Heart right ventricle (tissue), 16 donors: Measurements from ENCODE around the gene DCT. TPM values are rescaled to one million over a fixed set of nuclear protein-coding genes. Genes with fewer than 3 reads are reported as not detected.

Experiments
- ATAC-seq, 8 donors: fragments of 200-7000 bp; cut with Tn5 transposase; one replicate each; pipeline ENCODE4 v1.9.1; 2020; ENCODE audit warnings: mild to moderate bottlenecking in 8 of 8, moderate library complexity in 8 of 8, moderate number of reproducible peaks in 1 of 8
- DNase-seq, 2 donors: peaks; one replicate each; pipeline ENCODE4 v3.0.0-alpha.2; 2020
- H3K27ac ChIP-seq, 10 donors: fragments of 200-600 bp; sonication (generic) in 2 of 10; one replicate each; pipeline versions ENCODE4 v1.5.0 to v1.8.0; 2020 to 2022; ENCODE audit warnings: mild to moderate bottlenecking in 3 of 10
- H3K27me3 ChIP-seq, 7 donors: fragments of 200-600 bp; one replicate each; pipeline ENCODE4 v1.8.0; 2021 to 2022; ENCODE audit warnings: mild to moderate bottlenecking in 2 of 7
- H3K36me3 ChIP-seq, 9 donors: fragments of 200-600 bp; sonication (generic) in 1 of 9; one replicate each; pipeline versions ENCODE4 v1.5.0 to v1.8.0; 2020 to 2022; ENCODE audit warnings: mild to moderate bottlenecking in 2 of 9
- H3K4me1 ChIP-seq, 9 donors: fragments of 200-600 bp; sonication (generic) in 1 of 9; one replicate each; pipeline versions ENCODE4 v1.5.0 to v1.8.0; 2020 to 2022; ENCODE audit warnings: mild to moderate bottlenecking in 4 of 9
- H3K4me3 ChIP-seq, 10 donors: fragments of 200-600 bp; sonication (generic) in 2 of 10; one replicate each; pipeline versions ENCODE4 v1.5.0 to v1.8.0; 2020 to 2022; ENCODE audit warnings: mild to moderate bottlenecking in 7 of 10, moderate library complexity in 2 of 10
- H3K9me3 ChIP-seq, 11 donors: fragments of 200-600 bp in 10 of 11; sonication (generic) in 2 of 11; one replicate each; pipeline versions ENCODE4 v1.5.0 to v1.8.0; 2013 to 2022; ENCODE audit warnings: mild to moderate bottlenecking in 2 of 11, control low read depth in 1 of 11, moderate library complexity in 1 of 11
- CTCF ChIP-seq, 9 donors: fragments of 200-600 bp; sonication (generic) in 2 of 9; IDR thresholded peaks; one replicate each; pipeline versions ENCODE4 v1.5.0 to v1.8.0; 2021 to 2022; ENCODE audit warnings: antibody characterized with exemption in 9 of 9, mild to moderate bottlenecking in 5 of 9, moderate library complexity in 1 of 9
- WGBS, 2 donors: extraction: QIAGEN DNeasy Blood & Tissue Kit; methylation state at CpG; one replicate each; pipeline ENCODE4 v1.1.7; 2013; ENCODE audit warnings: inconsistent platforms in 1 of 2; 5-methylcytosine and 5-hydroxymethylcytosine counted together
- intact Hi-C, 10 donors: fragments of 100-400 bp; cut with DNase I; formaldehyde crosslinking; loops; one replicate each; pipeline versions ENCODE4 v1.11.1 to v1.14.2; 2022
- polyA plus RNA-seq, 2 donors: library from polyadenylated mRNA; stranded (reverse); fragments of 200-250 nt; gene quantifications; one replicate each; pipeline ENCODE4 v1.2.3, GENCODE V29; 2013
- total RNA-seq, 10 donors: library from RNA; stranded (reverse); fragmentation: NEBNext Ultra II Directional in 3 of 10; extraction: Animal tissue kit (Norgen Biotek cat#: 25700) in 3 of 10; gene quantifications; one replicate each; pipeline versions ENCODE4 v1.2.1 to v1.2.4, GENCODE V29; 2021 to 2023
- donor health status: Arrhythmogenic right ventricular cardiomyopathy.
- donor health status: ischemic (EF 13 %, LVEDD 7.1; RV severe dilation, severe dysfunction).
- donor health status: healthy with polysubstance abuse.
- donor health status: DM: no; HTN: yes; CAD: no.
- donor health status: DM: no; HTN: no; CAD: no.
- donor health status: ischemic (EF 25% LVEDD 6.9; RV normal size, moderate dysfunction).
- donor health status: ischemic (EF 25% LVEDD 5.7; RV mildly dilated, moderate dysfunction).
- donor health status: healthy.
- donor health status: DM: yes; HTN: yes; CAD: no.
- donor health status: Ischemic cardiomyopathy.
- donor health status: ischemic (EF 35%, LVEDD 5.7; RV mildly dilated, moderate dysfunction).
- donor health status: nonischemic (EF 11% LVEDD 7.7; RV severe dilation, severe dysfunction).
- donor health status: DM: yes; HTN: yes; CAD: no.
- donor health status: PGD.
- donor health status: ischemic (EF 29% LVEDD 5.4; RV normal size, mild dysfunction).
- donor health status: nonischemic (EF 23%, LVEDD 6.1; RV moderate dilation, normal function).

DCT gene
- total and polyA plus RNA-seq, 12 donors, result 0.01 to 0.47 (median 0.25) TPM; not detected in 1

- H3K27ac ChIP-seq, result no peak overlapping the region
- no peak for DNase-seq
- no peak for TF ChIP-seq CTCF (IDR thresholded peaks at IDR 0.05)
- ATAC-seq, result no peak
- H3K4me1 ChIP-seq, result peaks cover 0 to 7% (median 0%) of the 10 kb centered on the region in 9 donors
- no peaks in the 10 kb centered on the region for H3K36me3 ChIP-seq
- H3K27me3 ChIP-seq, result peaks cover 0 to 6% (median 0%) of the 10 kb centered on the region in 7 donors
- intact Hi-C loops, result no loop called here
- H3K4me3 ChIP-seq, result no peak overlapping the region
- WGBS, 2 donors, result 73 to 83% methylated on average over 5 of the region's 5 CpGs
- peaks cover 0 to 4% (median 0%) of the 10 kb centered on the region in 11 donors for H3K9me3 ChIP-seq
These were observed 52.0 kb downstream of the DCT start for GRCh38 chr13:94427313-94427953.

GRCh38 chr13:94419925-94420305, 59.6 kb downstream of the DCT start:
- DNase-seq, result no peak
- H3K4me3 ChIP-seq, result no peak overlapping the region
- H3K36me3 ChIP-seq, result no peaks in the 10 kb centered on the region
- H3K9me3 ChIP-seq, result peaks cover 0 to 21% (median 0%) of the 10 kb centered on the region in 11 donors
- no peak overlapping the region for H3K27ac ChIP-seq
- H3K4me1 ChIP-seq, result peaks cover 0 to 10% (median 0%) of the 10 kb centered on the region in 9 donors
- H3K27me3 ChIP-seq, result peaks cover 0 to 10% (median 0%) of the 10 kb centered on the region in 7 donors
- TF ChIP-seq CTCF (IDR thresholded peaks at IDR 0.05), result no peak
- intact Hi-C loops, result no loop called here
- WGBS, 2 donors, result 0 to 32% methylated on average over 1 of the region's 1 CpG
- ATAC-seq, result no peak

GRCh38 chr13:94419304-94419924, 60.1 kb downstream of the DCT start:
- peaks cover 0 to 21% (median 0%) of the 10 kb centered on the region in 11 donors for H3K9me3 ChIP-seq
- TF ChIP-seq CTCF (IDR thresholded peaks at IDR 0.05), result no peak
- ATAC-seq, result no peak
- no peak overlapping the region for H3K27ac ChIP-seq
- DNase-seq, result no peak
- H3K36me3 ChIP-seq, result no peaks in the 10 kb centered on the region
- no peak overlapping the region for H3K4me3 ChIP-seq
- intact Hi-C loops, result no loop called here
- WGBS, 2 donors, result 56 to 70% methylated on average over 1 of the region's 1 CpG
- H3K27me3 ChIP-seq, result peaks cover 0 to 10% (median 0%) of the 10 kb centered on the region in 7 donors
- peaks cover 0 to 10% (median 0%) of the 10 kb centered on the region in 9 donors for H3K4me1 ChIP-seq

- no peak for DNase-seq
These were observed 62.2 kb downstream of the DCT start for GRCh38 chr13:94417294-94417693.

More at GRCh38 chr13:94417294-94417693, 62.2 kb downstream of the DCT start:
- ATAC-seq, result no peak
- intact Hi-C loops, result no loop called here
- TF ChIP-seq CTCF (IDR thresholded peaks at IDR 0.05), result no peak
- Histone ChIP-seq H3K27me3 (peaks cover 0 to 17% (median 0%) of the 10 kb centered on the region in 7 donors), H3K27ac (no peak overlapping the region), H3K9me3 (peaks cover 0 to 21% (median 0%) of the 10 kb centered on the region in 11 donors), H3K36me3 (no peaks in the 10 kb centered on the region), H3K4me3 (no peak overlapping the region), H3K4me1 (peaks cover 0 to 10% (median 3%) of the 10 kb centered on the region in 9 donors)
